HG03159 (cell line): ENCODE measurements around the gene SHISA4.

Source experiments
- ATAC-seq: cut with Tn5 transposase; IDR thresholded peaks from one replicate; pipeline ENCODE4 v1.9.1; 2021; ENCODE audit warnings: mild to moderate bottlenecking, moderate library complexity; ENCODE audit not compliant: unreplicated experiment

The SHISA4 gene

DNA sequence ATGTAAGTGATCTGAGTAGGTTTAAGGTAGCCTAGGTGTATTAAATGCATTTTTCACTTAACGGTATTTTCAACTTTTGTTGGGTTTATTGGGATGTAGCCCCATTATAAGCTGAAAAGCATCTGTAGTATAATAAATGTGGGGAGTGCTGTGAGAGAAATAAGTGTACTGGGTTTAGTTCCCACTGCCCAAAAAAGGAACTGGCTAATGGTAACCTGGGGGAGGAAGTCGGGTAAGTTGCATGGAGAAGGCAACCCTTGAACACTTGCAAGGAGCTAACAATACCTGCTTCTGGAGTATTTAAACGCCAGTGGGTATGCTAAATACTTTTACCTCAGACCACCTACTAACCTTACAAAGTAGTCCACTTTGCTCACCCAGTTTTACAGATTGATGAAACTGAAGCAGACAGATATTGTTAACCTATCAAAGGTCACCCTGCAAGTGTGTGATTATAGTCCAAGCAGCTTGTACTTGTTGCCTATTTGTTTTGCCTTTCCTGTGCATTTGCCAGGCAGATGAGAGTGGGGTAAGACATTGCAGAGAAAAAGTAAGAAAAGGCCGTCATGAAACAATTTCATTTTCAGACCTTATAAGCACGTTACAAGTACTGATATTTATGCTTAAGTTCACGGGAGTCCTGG is 7.6 kb upstream of the SHISA4 start:
- ATAC-seq: no peak

DNA sequence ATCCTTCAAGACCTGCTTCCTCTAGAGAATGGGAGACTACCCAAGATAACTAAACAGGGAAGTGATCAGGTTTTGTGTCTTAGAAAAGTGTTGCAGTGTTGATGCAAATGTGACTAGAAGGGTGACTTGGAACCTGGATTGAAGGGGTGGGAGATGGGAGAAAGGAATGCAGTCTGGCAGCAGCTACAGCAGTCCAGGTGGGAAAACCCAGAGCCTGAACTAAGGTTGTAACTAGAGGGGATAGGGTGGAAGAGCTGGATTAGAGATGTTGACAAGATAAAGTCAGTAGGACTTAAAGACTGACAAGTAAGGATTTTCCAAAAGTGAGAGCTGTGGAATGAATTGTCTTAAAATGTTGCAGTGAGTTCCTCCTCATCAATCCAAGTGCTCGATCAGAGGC is 7.1 kb upstream of the SHISA4 start:
- no peak for ATAC-seq

GRCh38 chr1:201882665-201883132 is 6.0 kb upstream of the SHISA4 start:
- ATAC-seq: no peak

DNA sequence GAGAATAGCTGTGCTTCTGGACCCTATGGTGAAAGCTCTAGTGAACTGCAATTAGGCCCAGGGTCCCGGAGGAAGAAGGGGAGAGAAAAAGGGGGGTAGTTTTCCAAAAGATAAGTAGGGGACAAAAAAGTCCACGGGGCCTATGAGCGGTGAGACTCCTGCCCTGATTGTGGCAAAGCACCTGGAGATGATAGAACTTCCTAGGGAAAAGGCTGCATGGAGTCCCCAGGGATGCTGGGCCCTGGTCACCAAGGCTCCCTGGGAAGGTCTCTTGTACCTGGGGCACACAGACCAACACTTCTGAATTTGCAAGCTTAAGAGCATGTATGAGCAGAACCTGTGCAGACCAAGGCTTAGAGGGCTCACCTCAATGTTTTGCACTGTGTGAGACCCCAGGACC is 5.4 kb upstream of the SHISA4 start:
- ATAC-seq: no peak

DNA sequence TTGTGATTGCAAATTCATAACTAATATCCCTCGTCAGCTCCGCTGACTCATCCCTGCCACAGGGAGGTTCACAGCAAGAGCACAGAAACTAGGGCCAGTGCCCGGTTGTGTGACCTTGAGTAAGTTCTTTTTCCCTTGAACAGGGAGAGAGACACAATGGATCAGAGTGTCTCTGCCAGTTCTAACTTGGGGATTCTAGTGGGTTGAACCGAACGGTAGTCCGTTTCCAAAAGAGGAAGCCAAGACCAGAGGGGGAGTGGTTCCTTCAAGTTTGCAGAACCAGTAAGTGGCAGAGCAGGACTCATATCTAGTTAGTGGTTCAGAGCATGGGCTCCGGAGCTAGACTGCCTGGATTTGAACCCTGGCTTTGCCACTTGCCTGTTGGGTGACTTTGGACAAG is 4.9 kb upstream of the SHISA4 start:
- no peak for ATAC-seq

DNA sequence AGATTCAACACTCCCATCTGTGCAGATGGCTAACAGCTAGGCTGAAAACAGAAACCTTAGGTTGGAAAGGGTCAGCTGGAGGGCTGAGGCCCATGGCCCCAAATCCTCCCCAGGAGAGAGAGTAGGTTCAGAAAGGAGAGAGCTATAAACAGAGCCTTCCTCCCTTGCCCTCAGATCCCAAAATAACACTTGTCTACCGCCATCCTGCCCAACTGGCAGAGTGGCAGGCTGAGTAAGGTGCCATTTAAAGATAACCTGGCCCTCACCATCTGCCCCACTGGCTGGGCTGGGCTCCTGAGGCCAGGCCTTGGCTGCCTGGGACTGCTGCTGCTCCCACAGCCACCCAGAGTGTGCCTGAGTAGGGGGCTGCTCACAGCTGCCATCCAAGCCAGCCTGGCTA is 4.3 kb upstream of the SHISA4 start:
- no peak for ATAC-seq

- no peak for ATAC-seq
Observed at GRCh38 chr1:201885531-201886075, 3.1 kb upstream of the SHISA4 start.

DNA sequence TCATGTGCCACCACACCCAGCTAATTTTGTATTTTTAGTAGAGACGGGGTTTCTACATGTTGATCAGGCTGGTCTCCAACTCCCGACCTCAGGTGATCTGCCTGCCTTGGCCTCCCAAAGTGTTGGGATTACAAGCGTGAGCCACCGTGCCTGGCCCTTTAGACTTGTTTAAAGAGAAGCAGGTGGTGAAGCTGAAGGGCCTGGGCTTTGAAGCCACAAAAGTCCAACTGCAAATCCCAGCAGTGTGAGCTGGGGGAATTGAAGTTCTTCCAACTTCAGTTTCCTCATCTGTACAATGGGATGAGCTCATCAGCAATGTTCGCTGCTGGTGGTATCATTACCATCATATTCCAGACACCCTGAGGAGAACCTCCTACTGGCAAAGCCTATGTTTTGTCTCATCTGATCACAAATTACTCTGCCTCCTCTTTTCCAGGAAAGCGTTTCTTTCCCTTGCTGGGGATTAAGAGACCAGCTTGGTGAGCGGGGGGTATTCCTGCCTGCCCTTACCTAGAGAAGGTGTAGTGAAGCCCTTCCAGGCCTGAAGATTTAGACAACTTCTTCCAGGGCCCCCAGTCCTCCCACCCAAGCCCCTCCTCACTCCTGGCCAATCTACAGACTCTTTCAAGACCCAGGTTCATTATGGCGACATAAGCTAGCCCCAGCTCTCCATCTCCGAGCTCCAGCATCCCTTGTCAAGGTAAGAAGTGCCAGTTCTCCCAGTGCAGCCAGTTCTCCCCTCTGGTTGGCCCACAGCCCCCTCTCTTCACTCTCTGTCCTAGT is 2.4 kb upstream of the SHISA4 start:
- no peak for ATAC-seq

DNA sequence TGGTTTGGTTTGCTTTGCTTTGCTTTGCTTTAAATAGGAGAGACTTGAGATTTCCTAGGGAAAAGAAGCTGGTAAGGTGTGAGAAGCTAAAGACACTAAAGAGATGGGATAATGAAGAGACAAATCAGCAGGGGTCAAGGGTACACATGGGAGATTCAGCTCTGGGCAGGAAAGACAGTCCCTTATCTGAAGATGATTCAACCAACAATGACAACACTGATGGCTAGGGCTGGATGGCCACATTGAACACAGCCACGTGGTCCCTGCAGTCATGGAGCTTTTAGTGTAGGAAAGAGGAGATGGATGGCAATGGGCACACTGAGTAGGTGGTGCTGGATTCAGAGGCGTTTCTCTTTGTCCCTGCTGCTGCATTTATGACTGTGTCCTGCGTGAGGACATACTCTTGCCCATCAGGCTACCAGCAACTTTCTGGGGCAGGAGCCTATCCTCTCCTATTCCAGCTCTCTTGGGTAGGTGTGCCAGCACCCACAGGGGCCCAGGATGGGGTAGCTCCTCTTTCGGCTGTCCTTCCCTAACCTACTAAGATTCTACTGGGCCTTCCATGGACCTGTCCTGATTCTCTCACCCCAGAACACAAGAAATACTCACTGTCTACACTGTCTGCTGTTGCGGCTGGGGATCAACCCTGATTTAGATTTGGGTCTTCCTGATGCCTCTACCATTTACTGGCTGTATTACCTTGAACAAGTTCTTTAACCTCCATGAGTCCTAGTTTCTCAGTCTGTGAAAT is 1.4 kb upstream of the SHISA4 start:
- no peak for ATAC-seq

DNA sequence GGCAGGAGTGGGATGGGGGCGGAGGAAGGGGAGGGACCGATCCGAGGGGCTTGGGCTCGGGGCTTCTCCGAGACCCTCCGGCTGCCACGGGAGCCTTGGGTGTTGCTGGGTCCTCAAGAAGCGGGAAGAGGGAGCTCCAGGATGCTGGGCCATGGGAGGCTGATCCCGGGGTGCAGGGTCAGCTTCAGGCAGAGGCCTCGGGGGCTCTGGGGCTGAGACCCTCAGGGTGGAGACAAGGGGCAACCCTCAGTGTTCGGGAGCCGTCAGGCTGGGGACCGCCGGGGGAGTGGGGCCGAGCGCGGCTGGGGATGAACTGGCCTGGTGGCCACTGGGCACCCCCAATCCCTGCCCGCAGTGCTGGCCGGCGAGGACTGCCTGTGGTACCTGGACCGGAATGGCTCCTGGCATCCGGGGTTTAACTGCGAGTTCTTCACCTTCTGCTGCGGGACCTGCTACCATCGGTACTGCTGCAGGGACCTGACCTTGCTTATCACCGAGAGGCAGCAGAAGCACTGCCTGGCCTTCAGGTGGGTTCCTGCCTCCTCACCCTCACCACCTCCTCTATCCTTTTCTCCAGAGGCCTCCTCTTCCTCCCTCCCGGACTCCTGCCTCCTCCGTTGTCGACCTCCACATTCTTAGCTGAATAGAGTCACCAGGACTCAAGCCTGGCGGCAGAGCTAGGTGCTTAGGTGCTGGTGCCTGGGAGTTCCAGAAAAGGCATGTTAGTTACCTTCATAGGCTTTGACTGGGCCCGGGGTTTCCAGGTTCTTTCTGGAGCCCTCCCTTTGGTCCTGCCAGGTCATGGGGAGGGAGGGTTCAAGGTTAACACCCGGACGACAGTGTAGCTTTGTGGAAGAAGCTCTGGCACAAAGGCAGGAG is 631 bp downstream of the SHISA4 start:
- ATAC-seq: no peak

DNA sequence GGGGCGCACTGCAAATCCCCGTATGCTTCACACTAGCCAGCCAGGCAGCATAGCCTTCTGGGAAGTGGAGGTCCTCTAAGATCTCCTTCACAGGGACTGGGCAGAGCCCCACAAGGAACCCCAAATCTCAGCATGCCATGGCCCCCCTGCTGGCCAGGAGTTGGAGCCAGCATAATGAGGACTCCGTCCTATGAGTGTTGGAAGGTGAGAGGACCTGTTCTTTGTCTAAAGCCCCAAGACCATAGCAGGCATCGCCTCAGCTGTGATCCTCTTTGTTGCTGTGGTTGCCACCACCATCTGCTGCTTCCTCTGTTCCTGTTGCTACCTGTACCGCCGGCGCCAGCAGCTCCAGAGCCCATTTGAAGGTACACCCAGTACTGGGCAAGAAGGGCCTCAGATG is 1.5 kb downstream of the SHISA4 start:
- no peak for ATAC-seq

DNA sequence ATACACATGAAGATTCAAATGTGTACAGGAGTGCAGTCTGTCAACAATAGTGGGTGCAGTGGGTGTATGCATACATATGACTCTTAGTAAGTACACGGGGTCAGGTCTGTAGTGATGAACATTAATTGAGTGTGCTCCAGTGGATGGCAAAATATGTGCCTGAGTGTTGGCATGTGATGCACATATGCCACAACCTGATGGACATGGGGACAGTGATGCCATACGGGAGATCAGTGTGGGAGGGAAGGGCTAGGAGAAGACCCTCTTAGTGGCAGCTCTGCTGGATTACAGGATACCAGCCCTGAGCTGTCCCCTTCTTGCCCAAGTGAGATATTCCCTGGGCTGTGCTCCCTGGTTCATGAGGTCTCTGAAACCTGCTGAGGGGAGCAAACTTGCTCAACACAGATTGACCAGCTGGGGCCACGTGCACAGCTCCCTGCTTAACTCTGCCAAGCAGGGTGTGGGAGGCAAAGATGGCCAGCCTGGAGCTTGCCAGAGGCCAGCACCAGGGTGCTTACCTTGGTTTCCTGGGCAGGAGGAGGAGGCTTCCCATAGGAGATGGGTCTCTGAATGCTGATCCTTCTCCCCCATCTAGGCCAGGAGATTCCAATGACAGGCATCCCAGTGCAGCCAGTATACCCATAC is 2.2 kb downstream of the SHISA4 start:
- no peak for ATAC-seq

DNA sequence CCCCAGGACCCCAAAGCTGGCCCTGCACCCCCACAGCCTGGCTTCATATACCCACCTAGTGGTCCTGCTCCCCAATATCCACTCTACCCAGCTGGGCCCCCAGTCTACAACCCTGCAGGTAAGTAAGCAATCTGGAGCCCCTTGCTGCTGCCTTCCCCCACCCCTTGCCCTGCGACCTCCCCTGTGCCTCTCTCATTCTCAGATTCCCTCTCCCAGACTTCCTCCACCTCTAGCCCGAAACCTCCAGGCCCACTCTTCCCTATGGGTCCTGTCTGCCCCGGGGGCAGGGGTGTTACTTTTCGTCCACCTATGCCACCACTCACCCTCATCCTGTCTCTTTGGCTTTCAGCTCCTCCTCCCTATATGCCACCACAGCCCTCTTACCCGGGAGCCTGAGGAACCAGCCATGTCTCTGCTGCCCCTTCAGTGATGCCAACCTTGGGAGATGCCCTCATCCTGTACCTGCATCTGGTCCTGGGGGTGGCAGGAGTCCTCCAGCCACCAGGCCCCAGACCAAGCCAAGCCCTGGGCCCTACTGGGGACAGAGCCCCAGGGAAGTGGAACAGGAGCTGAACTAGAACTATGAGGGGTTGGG is 2.9 kb downstream of the SHISA4 start:
- ATAC-seq: no peak

DNA sequence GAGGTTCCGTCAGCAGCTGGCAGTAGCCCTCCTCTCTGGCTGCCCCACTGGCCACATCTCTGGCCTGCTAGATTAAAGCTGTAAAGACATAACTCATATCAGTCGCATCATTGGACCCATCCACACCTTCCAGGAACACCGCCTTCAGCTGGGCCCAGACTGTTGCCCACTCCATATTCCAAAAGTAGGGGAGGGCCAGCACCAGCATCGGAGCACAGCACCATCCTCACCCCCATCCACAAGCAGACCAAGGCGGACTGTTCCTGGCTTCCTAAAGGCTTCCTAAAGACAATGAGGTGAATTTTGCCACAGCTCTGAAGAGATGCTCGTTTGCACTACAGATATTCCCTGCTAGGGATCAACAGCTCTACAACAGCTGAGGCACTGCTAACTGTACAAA is 3.5 kb downstream of the SHISA4 start:
- ATAC-seq: no peak

GRCh38 chr1:201893431-201893830 is 4.7 kb downstream of the SHISA4 start:
- ATAC-seq: no peak

DNA sequence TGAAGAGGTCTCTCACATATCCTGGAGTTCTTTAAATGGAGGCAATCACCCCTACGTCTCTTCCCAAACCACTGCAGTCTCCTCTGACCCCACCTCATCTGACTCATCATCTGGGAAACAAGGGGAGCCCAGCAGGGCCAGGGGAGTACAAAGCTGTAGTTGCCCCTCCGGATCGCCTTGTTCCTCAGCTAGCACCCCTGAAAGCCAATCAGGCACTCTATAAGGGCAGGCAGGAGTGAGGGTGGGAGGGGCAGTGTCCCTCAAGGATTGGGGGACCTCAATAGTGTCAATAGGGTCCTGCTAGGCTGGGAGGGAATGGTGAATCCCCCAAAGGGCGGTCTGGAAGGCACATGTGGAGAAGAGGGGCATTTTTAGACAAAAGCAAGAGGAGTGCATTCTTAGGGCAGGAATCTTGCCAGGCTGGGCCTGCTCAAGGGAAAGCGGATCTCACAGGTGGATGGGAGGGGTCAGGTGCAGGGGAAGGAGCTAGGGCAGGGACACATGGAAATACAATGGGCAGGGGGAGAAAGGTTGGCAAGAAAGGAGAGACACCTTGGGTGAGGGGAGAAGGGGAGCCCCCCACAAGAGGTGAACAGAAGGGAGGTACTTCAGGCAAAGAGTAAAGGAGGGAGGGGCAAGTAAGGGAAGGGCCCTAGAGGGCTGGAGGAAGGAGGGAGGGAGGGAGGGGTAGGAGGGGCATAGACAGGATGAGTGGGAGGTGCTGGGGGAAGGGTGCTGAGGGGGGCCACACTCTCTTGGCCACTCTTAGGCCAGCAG is 5.8 kb downstream of the SHISA4 start:
- ATAC-seq: no peak

DNA sequence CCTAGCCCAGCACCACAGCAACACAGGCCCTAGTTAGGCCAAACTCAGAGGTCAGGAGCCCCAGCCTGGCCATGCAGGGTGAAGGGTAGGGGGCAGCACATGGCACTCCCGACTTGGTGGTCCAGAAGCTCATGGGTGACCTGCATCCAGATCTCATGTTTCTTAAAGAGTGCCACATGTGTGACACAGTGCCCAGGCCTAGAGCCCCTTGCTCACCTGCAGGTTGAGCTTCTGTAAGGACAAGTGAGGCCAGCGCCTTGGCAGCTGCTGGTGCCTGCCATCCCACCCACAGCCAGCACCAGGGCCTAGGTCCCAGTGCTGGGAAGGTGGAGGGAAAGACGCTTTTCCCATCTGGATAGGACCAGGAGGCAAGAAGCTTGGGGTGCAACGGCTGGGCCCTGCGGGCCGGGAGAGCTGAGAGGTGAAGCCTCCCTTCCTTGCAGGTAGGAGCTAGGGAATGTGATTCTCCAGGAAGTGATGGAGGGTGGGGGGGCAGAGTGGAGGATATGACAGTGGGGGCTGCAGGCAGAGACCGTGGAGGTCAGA is 6.5 kb downstream of the SHISA4 start:
- no peak for ATAC-seq

DNA sequence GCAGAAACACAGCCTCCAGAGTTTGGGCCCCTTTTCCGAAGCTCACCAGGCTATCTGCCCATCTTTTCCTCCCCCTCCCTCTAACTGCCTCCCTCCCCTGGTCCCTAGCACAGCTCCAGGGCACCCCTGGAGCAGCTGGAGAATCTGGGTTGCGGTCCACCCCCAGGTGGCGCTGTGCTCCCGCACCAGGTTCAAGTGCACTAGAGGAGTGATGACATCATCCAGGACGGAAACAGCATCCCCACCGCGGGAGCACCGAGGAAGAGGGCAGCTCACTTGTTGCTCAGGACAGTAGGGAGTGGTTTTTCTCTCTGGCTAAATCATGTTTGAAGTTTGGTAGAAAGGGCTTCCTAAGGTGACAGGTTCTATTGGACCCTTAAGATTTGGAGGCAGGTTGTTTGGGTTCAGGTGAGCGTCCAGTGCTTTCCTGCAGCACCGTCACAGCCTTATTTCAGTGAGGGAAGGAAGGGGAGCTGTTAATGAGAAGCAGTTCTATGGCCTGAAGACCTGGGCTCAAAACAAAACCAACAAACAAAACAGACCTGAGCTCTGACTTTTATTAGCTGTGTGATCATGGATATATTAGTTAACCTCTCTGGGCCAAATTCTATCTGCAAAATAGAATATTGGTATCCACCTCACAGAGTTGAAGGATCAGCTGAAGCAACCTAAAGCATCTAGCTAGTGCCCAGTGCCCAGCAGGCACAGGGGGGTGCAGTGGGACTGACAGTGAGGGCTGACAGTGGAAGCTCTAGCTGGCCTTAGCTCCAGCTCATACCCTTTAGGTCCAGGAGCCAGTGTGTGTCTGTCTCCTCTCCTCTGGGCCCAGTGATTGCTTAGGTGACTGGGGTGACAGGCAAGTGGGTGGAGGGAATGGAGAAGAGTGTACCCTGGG is 7.5 kb downstream of the SHISA4 start:
- peak; percentile 58 for ATAC-seq
